DOHH2 (cell line): ENCODE data around the gene BBS12.

Experiments
- H3F3A ChIP-seq: fragments of 200-600 bp; sonication (generic), shearing (Covaris generic); 2 replicates; pipeline ENCODE4 v1.6.0; 2016; ENCODE audit warnings: antibody characterized with exemption, mild to moderate bottlenecking; ENCODE audit not compliant: control insufficient read depth, insufficient read depth
- H3K27ac ChIP-seq: fragments of 200-600 bp; sonication (generic); 2 replicates; pipeline ENCODE4 v1.5.1; 2014; ENCODE audit warnings: low read depth, mild to moderate bottlenecking, low read length, moderate library complexity
- H3K27me3 ChIP-seq: fragments of 200-600 bp; sonication (generic); 2 replicates; pipeline ENCODE4 v1.6.1; 2014; ENCODE audit warnings: mild to moderate bottlenecking, low read length, mixed read lengths; ENCODE audit not compliant: control insufficient read depth
- H3K36me3 ChIP-seq: fragments of 200-600 bp; sonication (generic); 2 replicates; pipeline ENCODE4 v1.6.1; 2014; ENCODE audit warnings: mild to moderate bottlenecking, low read length, moderate library complexity, mixed read lengths; ENCODE audit not compliant: control insufficient read depth
- H3K4me1 ChIP-seq: fragments of 200-600 bp; sonication (generic); 2 replicates; pipeline ENCODE4 v1.6.1; 2014; ENCODE audit warnings: mild to moderate bottlenecking, low read length, mixed read lengths; ENCODE audit not compliant: control insufficient read depth
- H3K4me2 ChIP-seq: fragments of 200-600 bp; sonication (generic); 2 replicates; pipeline ENCODE4 v1.6.0; 2014; ENCODE audit warnings: mild to moderate bottlenecking, low read length, moderate library complexity
- H3K4me3 ChIP-seq: fragments of 200-600 bp; sonication (generic); 2 replicates; pipeline ENCODE4 v1.5.1; 2014; ENCODE audit warnings: mild to moderate bottlenecking, low read length, mixed read lengths
- H3K79me2 ChIP-seq: fragments of 200-600 bp; sonication (generic); 2 replicates; pipeline ENCODE4 v1.6.1; 2014; ENCODE audit warnings: mild to moderate bottlenecking, low read length, mixed read lengths; ENCODE audit not compliant: control insufficient read depth
- H3K9me2 ChIP-seq: fragments of 200-600 bp; sonication (generic); replicated peaks from 2 replicates; pipeline ENCODE4 v1.6.1; 2014; ENCODE audit warnings: mild to moderate bottlenecking, low read length, mixed read lengths; ENCODE audit not compliant: control insufficient read depth
- H3K9me3 ChIP-seq: fragments of 200-600 bp; sonication (generic); 2 replicates; pipeline ENCODE4 v1.6.1; 2014; ENCODE audit warnings: antibody characterized with exemption, low read length, mixed read lengths; ENCODE audit not compliant: control insufficient read depth, insufficient read depth
- H4K20me1 ChIP-seq: fragments of 200-600 bp; sonication (generic); 2 replicates; pipeline ENCODE4 v1.6.0; 2014; ENCODE audit warnings: low read depth, mild to moderate bottlenecking, antibody characterized with exemption, low read length, moderate library complexity; ENCODE audit not compliant: control insufficient read depth, insufficient read depth
- EZH2phosphoT487 ChIP-seq: fragments of 200-600 bp; sonication (generic); IDR thresholded peaks from 2 replicates; pipeline ENCODE4 v1.6.1; 2017; ENCODE audit warnings: borderline replicate concordance, mild to moderate bottlenecking, antibody characterized with exemption, low read length, moderate library complexity, mixed read lengths
- TF ChIP-seq, protein P1 (sequence below): fragments of 200-600 bp; sonication (generic); IDR thresholded peaks from one replicate; pipeline ENCODE4 v1.5.1; 2014; ENCODE audit warnings: antibody characterized with exemption, mild to moderate bottlenecking, low read depth, low read length; ENCODE audit not compliant: poor library complexity, severe bottlenecking

Gene BBS12

DNA sequence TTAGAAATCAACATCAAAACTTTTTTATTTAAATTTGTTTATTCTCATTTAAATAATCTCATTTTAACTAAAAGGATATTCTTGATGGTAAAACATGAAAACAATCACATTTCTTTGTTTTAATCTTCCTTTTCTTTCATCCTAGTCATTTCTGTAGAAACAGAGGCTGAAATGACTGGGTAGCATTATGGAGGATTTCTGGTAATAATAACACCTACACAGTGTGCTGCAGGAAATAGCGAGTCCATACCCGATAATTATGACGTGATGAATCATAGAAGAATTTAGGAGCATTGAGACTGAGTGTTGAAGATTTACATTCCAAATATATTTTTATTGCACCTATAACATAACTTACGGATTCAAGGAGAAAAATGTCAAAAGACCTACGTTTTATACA lies 31.4 kb upstream of the BBS12 start:
- TF ChIP-seq, protein P1, sequence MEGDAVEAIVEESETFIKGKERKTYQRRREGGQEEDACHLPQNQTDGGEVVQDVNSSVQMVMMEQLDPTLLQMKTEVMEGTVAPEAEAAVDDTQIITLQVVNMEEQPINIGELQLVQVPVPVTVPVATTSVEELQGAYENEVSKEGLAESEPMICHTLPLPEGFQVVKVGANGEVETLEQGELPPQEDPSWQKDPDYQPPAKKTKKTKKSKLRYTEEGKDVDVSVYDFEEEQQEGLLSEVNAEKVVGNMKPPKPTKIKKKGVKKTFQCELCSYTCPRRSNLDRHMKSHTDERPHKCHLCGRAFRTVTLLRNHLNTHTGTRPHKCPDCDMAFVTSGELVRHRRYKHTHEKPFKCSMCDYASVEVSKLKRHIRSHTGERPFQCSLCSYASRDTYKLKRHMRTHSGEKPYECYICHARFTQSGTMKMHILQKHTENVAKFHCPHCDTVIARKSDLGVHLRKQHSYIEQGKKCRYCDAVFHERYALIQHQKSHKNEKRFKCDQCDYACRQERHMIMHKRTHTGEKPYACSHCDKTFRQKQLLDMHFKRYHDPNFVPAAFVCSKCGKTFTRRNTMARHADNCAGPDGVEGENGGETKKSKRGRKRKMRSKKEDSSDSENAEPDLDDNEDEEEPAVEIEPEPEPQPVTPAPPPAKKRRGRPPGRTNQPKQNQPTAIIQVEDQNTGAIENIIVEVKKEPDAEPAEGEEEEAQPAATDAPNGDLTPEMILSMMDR, result no peak
- TF ChIP-seq EZH2phosphoT487, result no peak
- no peaks in the 10 kb centered on the region for H3K9me2 ChIP-seq

DNA sequence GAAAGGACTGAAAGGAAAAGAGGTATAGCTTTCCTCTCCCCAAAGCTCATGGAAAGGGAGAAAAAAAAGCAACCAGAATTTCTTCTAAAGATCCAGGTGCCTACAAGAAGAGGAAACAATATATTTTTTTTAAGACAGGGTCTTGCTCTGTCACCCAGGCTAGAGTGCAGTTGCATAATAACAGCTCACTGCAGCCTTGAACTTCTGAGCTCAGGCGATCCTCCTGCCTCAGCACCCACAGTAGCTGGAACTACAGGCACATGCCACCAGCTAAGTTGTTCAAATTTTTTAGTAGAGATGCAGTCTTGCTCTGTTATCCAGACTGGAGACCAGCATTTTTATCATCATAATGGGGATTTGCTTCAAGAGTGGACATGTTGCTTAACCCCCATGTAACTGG lies 30.5 kb upstream of the BBS12 start:
- no peak overlapping the region for H3K4me2 ChIP-seq
- no peaks in the 10 kb centered on the region; the same call in 1 of the 2 replicates for H3K27me3 ChIP-seq
- no peak overlapping the region for H3K27ac ChIP-seq
- H3K36me3 ChIP-seq, result no peaks in the 10 kb centered on the region
- H3K4me3 ChIP-seq, result no peak overlapping the region
- TF ChIP-seq EZH2phosphoT487, result no peak
- TF ChIP-seq, protein P1, result no peak
- H3K4me1 ChIP-seq, result no peaks in the 10 kb centered on the region
- H4K20me1 ChIP-seq, result no peaks in the 10 kb centered on the region
- H3K79me2 ChIP-seq, result no peaks in the 10 kb centered on the region
- H3K9me2 ChIP-seq, result no peaks in the 10 kb centered on the region
- H3F3A ChIP-seq, result no peaks in the 10 kb centered on the region
- H3K9me3 ChIP-seq, result no peaks in the 10 kb centered on the region

More for the DNA sequence above, 31.4 kb upstream of the BBS12 start:
- Histone ChIP-seq H3K79me2 (no peaks in the 10 kb centered on the region), H3K36me3 (no peaks in the 10 kb centered on the region), H3K4me2 (no peak overlapping the region), H3K27ac (no peak overlapping the region), H3K27me3 (no peaks in the 10 kb centered on the region; the same call in 1 of the 2 replicates), H3K9me3 (no peaks in the 10 kb centered on the region), H3K4me1 (no peaks in the 10 kb centered on the region), H3K4me3 (no peak overlapping the region), H4K20me1 (no peaks in the 10 kb centered on the region), H3F3A (no peaks in the 10 kb centered on the region)

DNA sequence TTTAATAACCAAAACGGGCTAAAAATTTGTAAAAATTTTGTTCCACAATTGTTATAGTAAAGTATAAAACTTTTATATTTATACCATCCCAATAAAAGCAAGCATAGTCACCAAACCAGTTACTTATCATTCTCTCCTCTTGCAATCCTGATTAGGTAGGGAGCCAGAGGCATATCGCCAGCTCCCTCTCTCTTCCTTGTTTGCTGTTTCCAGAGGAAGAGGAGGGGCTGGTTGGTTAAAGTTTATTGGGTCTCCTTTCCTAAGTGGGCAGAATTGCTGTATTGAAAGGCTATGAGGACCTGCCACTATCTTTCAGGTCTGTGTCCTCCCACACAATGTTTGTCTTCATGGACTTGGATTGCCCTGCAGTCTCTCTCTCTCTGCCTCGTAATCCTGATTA lies 29.6 kb upstream of the BBS12 start:
- Histone ChIP-seq H3K9me2 (no peaks in the 10 kb centered on the region), H3K27ac (no peak overlapping the region), H3K79me2 (no peaks in the 10 kb centered on the region), H3K9me3 (no peaks in the 10 kb centered on the region), H3K4me1 (no peaks in the 10 kb centered on the region), H3F3A (no peaks in the 10 kb centered on the region), H3K4me3 (no peak overlapping the region), H3K4me2 (no peak overlapping the region), H4K20me1 (no peaks in the 10 kb centered on the region), H3K27me3 (no peaks in the 10 kb centered on the region; the same call in 1 of the 2 replicates), H3K36me3 (no peaks in the 10 kb centered on the region)
- TF ChIP-seq, protein P1, result no peak
- TF ChIP-seq EZH2phosphoT487, result no peak
